B cell (primary cell): Measurements from ENCODE around the gene CDC42BPG. TPM values are rescaled to one million over a fixed set of nuclear protein-coding genes. Genes with fewer than 3 reads are reported as not detected.

Experiments used
- ATAC-seq: fragments of 200-7000 bp; cut with Tn5 transposase; one replicate; pipeline ENCODE4 v1.10.0; 2021; ENCODE audit warnings: low read depth, mild to moderate bottlenecking, moderate number of reproducible peaks, moderate library complexity
- CTCF ChIA-PET: fragments of 350-600 bp; sonication (Branson Sonifier 250); formaldehyde crosslinking; loops from one replicate; lab custom pipeline; 2021; ENCODE audit warnings: antibody characterized with exemption, inconsistent platforms; lab: Charles Lee
- POLR2A ChIA-PET: fragments of 350-600 bp; sonication (Branson Sonifier 250); formaldehyde crosslinking; loops from one replicate; lab custom pipeline; 2021; ENCODE audit warnings: antibody characterized with exemption; lab: Charles Lee
- DNase-seq: peaks from one replicate; pipeline ENCODE4 v3.0.0; 2013
- H2AFZ ChIP-seq: 2 replicates; pipeline ENCODE4 v1.6.1; 2012; ENCODE audit warnings: mild to moderate bottlenecking, low read depth, low read length; ENCODE audit not compliant: insufficient read depth, poor library complexity, severe bottlenecking
- H3K27ac ChIP-seq, 2 donors: 1 replicate in 1 of 2; 2 replicates in 1 of 2; pipeline ENCODE4 v1.5.1; 2012 to 2013; ENCODE audit warnings: low read length in 2 of 2, mild to moderate bottlenecking in 2 of 2, moderate library complexity in 1 of 2
- H3K27me3 ChIP-seq, 4 experiments: fragments of 200-600 bp in 1 of 4; sonication (generic) in 1 of 4; replicated peaks in 1 of 4; 1 replicate in 2 of 4; 2 replicates in 2 of 4; pipeline versions ENCODE4 v1.6.1 to v1.7.0; 2013 to 2016; ENCODE audit warnings: low read length in 3 of 4, mild to moderate bottlenecking in 2 of 4, mixed read lengths in 1 of 4, moderate library complexity in 1 of 4; ENCODE audit not compliant: insufficient read depth in 4 of 4, control insufficient read depth in 3 of 4; ENCODE audit errors: control extremely low read depth in 1 of 4
- H3K36me3 ChIP-seq, 2 experiments: replicated peaks in 1 of 2; 1 replicate in 1 of 2; 2 replicates in 1 of 2; pipeline versions ENCODE4 v1.6.1 to v1.7.1; 2013; ENCODE audit warnings: low read length in 1 of 2; ENCODE audit not compliant: insufficient read depth in 2 of 2, control insufficient read depth in 1 of 2; ENCODE audit errors: control extremely low read depth in 1 of 2, extremely low read depth in 1 of 2
- H3K4me1 ChIP-seq, 2 donors: fragments of 200-600 bp in 1 of 2; sonication (generic) in 1 of 2; 1 replicate in 1 of 2; 2 replicates in 1 of 2; pipeline versions ENCODE4 v1.5.1 to v1.6.1; 2013 to 2017; ENCODE audit warnings: low read length in 2 of 2; ENCODE audit not compliant: control insufficient read depth in 2 of 2, insufficient read depth in 2 of 2
- H3K4me2 ChIP-seq: replicated peaks from 2 replicates; pipeline ENCODE3; 2012; ENCODE audit warnings: mild to moderate bottlenecking, low read depth, low read length; ENCODE audit not compliant: poor library complexity, severe bottlenecking
- H3K4me3 ChIP-seq, 5 experiments: fragments of 200-600 bp in 1 of 5; sonication (generic) in 1 of 5; 1 replicate in 3 of 5; 2 replicates in 2 of 5; pipeline versions ENCODE4 v1.5.1 to v1.7.0; 2011 to 2016; ENCODE audit warnings: low read length in 4 of 5, mild to moderate bottlenecking in 4 of 5, low read depth in 2 of 5, control low read depth in 1 of 5, moderate library complexity in 1 of 5; ENCODE audit not compliant: insufficient read depth in 1 of 5; ENCODE audit errors: control extremely low read depth in 1 of 5, extremely low read depth in 1 of 5
- H3K79me2 ChIP-seq: fragments of 200-600 bp; sonication (generic); one replicate; pipeline ENCODE4 v1.6.0; 2016; ENCODE audit warnings: low read length; ENCODE audit not compliant: control insufficient read depth, insufficient read depth
- H3K9ac ChIP-seq: fragments of 200-600 bp; sonication (generic); 2 replicates; pipeline ENCODE4 v1.6.1; 2017; ENCODE audit warnings: mild to moderate bottlenecking, low read length, moderate library complexity
- H3K9me3 ChIP-seq, 3 donors: one replicate each; pipeline versions ENCODE4 v1.6.1 to v1.7.1; 2013; ENCODE audit warnings: low read length in 2 of 3; ENCODE audit not compliant: control insufficient read depth in 2 of 3, insufficient read depth in 1 of 3; ENCODE audit errors: control extremely low read depth in 1 of 3
- H4K20me1 ChIP-seq: 2 replicates; pipeline ENCODE4 v1.6.0; 2012; ENCODE audit warnings: mild to moderate bottlenecking, low read length; ENCODE audit not compliant: insufficient read depth, control insufficient read depth, poor library complexity, severe bottlenecking
- H3K27ac Mint-ChIP-seq: one replicate; pipeline ENCODE4 v1.8.0; 2021; ENCODE audit warnings: mixed read lengths
- H3K27me3 Mint-ChIP-seq: one replicate; pipeline ENCODE4 v1.8.0; 2021; ENCODE audit warnings: mixed read lengths
- H3K4me1 Mint-ChIP-seq: one replicate; pipeline ENCODE4 v1.8.0; 2021; ENCODE audit warnings: mixed read lengths
- H3K4me3 Mint-ChIP-seq: one replicate; pipeline ENCODE4 v1.8.0; 2021; ENCODE audit warnings: mixed read lengths
- H3K9me3 Mint-ChIP-seq: one replicate; pipeline ENCODE4 v1.8.0; 2022; ENCODE audit warnings: mixed read lengths; ENCODE audit not compliant: insufficient read depth
- EZH2 ChIP-seq: IDR thresholded peaks from 2 replicates; pipeline ENCODE4 v1.6.1; 2012; ENCODE audit warnings: borderline replicate concordance, low read depth, mild to moderate bottlenecking, moderate library complexity, low read length; ENCODE audit not compliant: insufficient read depth, poor library complexity, severe bottlenecking
- WGBS: methylation state at CpG from one replicate; pipeline ENCODE4 v1.1.5; 2013; ENCODE audit warnings: missing lambda C conversion rate; ENCODE audit not compliant: insufficient coverage; 5-methylcytosine and 5-hydroxymethylcytosine counted together
- intact Hi-C: fragments of 100-400 bp; cut with micrococcal nuclease; formaldehyde crosslinking; loops from one replicate; pipeline ENCODE4 v1.10.0; 2022
- polyA plus RNA-seq: library from polyadenylated mRNA; depleted of rRNA; stranded (reverse); fragments of >200 nt; gene quantifications from 2 replicates; pipeline ENCODE4 v1.2.3, GENCODE V29; 2012
- total RNA-seq, 2 donors: library from RNA; stranded (reverse); fragments of 120-200 nt in 1 of 2; gene quantifications; 1 replicate in 1 of 2; 2 replicates in 1 of 2; pipeline versions ENCODE4 v1.2.3 to v1.2.4, GENCODE V29; 2013 to 2022
- TF ChIP-seq, protein P1 (sequence below): fragments of 200-600 bp; IDR thresholded peaks from one replicate; pipeline ENCODE4 v1.8.0; 2022; ENCODE audit warnings: antibody characterized with exemption, mild to moderate bottlenecking

The CDC42BPG gene
- total and polyA plus RNA-seq, 2 donors (not counting 1 experiment from before 2014, with no cell fraction given) = 3.7 to 8.7 TPM

DNA sequence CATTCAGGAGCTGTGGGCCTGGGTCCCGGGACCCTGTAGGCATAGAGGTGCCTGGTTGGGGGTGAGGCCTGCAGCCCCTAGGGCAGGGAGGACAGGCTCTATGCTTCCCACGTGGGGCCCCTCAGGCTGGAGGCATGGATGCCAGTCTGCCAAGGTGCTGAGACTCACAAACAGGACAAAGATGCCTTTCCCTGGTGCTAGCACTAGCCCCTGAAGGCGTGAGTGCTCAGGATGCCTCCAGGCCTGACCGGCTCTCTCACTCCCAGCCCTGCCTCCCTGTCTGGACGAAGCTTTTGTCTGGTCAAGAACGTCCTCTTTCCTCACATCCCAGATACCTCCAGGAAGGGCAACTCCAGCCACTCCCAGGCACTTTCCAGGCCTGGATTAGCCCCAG, 2.1 kb downstream of the CDC42BPG start:
- H3K27me3 ChIP-seq = no peaks in the 10 kb centered on the region
- no peaks in the 10 kb centered on the region for H4K20me1 ChIP-seq
- WGBS = 98% methylated on average over 6 of the region's 6 CpGs
- ATAC-seq (no peak), DNase-seq (no peak)
- Mint-ChIP-seq H3K4me3 (no peak overlapping the region), H3K9me3 (no peaks in the 10 kb centered on the region), H3K4me1 (peaks cover 17% of the 10 kb centered on the region), H3K27ac (no peak overlapping the region), H3K27me3 (no peaks in the 10 kb centered on the region)
- no peak overlapping the region for H2AFZ ChIP-seq
- no peaks in the 10 kb centered on the region for H3K9me3 ChIP-seq
- no peak overlapping the region for H3K9ac ChIP-seq
- H3K4me3 ChIP-seq = no peak overlapping the region
- intact Hi-C loops = loop anchor here (10.0 kb wide), 1 partner anchor 98 kb away; the partner anchor contains the start of gene RASGRP2
- TF ChIP-seq, protein P1, sequence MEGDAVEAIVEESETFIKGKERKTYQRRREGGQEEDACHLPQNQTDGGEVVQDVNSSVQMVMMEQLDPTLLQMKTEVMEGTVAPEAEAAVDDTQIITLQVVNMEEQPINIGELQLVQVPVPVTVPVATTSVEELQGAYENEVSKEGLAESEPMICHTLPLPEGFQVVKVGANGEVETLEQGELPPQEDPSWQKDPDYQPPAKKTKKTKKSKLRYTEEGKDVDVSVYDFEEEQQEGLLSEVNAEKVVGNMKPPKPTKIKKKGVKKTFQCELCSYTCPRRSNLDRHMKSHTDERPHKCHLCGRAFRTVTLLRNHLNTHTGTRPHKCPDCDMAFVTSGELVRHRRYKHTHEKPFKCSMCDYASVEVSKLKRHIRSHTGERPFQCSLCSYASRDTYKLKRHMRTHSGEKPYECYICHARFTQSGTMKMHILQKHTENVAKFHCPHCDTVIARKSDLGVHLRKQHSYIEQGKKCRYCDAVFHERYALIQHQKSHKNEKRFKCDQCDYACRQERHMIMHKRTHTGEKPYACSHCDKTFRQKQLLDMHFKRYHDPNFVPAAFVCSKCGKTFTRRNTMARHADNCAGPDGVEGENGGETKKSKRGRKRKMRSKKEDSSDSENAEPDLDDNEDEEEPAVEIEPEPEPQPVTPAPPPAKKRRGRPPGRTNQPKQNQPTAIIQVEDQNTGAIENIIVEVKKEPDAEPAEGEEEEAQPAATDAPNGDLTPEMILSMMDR = no peak
- TF ChIP-seq EZH2 = no peak
- POLR2A ChIA-PET = interaction anchor here (0.6 kb wide), 1 partner anchor 23 kb away, joined by 3 read pairs; no protein-coding TSS in a partner anchor
- no peaks in the 10 kb centered on the region for H3K36me3 ChIP-seq
- no peak overlapping the region for H3K4me2 ChIP-seq
- peaks cover 9 to 22% of the 10 kb centered on the region in 2 donors for H3K4me1 ChIP-seq
- no peak overlapping the region for H3K27ac ChIP-seq
- CTCF ChIA-PET = interaction anchor here (1.2 to 29.2 kb wide), 2 partner anchors 44 to 64 kb away, joined by 3 to 1254 read pairs; partner anchors contain the start of gene EHD1
- H3K79me2 ChIP-seq = peaks cover 15% of the 10 kb centered on the region

DNA sequence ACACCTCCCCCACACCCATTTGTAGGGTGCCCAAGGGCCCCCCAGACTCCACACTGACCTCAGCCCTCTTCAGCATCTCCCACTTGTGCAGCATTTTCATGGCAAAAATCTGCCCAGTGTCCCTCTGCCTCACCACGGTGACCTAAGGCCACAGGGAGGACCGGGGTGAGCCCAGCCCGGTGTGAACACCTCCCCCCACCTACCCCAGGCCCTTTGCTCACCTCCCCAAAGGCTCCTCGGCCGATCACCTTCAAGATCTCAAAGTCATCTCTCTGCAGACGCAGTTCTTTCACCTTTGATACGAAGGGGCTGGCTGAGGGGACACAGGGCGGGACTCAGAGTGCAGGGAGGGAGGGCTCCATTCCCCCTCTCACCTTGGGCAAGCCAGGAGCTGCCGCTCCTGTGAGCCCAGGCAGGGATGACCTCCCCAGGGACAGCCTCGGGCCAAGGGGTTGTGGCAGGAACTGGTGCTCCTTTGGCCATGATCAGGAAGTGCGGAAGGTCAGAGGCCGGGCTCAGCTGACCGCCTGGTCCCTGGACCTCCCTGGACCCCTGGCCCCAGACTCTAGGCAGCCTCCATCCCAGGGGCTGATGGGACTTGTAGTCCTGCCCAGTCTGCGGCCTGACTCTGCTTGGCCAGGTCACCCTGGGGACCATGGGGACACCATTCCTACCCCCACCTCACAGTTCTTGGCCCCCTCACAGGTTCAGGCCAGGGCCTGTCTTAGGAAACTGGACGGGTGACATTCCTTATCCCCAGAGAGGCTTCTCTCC, 2.7 kb downstream of the CDC42BPG start:
- Histone ChIP-seq H3K27me3 (no peaks in the 10 kb centered on the region), H2AFZ (no peak overlapping the region), H3K27ac (no peak overlapping the region), H3K36me3 (no peaks in the 10 kb centered on the region), H3K4me3 (no peak overlapping the region), H3K9me3 (no peaks in the 10 kb centered on the region), H4K20me1 (no peaks in the 10 kb centered on the region), H3K4me1 (peaks cover 6 to 20% of the 10 kb centered on the region in 2 donors), H3K79me2 (peaks cover 13% of the 10 kb centered on the region), H3K4me2 (no peak overlapping the region), H3K9ac (no peak overlapping the region)
- Mint-ChIP-seq H3K27ac (no peak overlapping the region), H3K9me3 (no peaks in the 10 kb centered on the region), H3K4me1 (peaks cover 12% of the 10 kb centered on the region), H3K4me3 (no peak overlapping the region), H3K27me3 (no peaks in the 10 kb centered on the region)
- intact Hi-C loops = loop anchor here (10.0 kb wide), 1 partner anchor 97 kb away; the partner anchor contains the start of gene RASGRP2
- ATAC-seq = no peak
- POLR2A ChIA-PET = no interaction called here
- CTCF ChIA-PET = interaction anchor here (1.2 to 29.2 kb wide), 2 partner anchors 45 to 63 kb away, joined by 3 to 1254 read pairs; partner anchors contain the start of gene EHD1
- DNase-seq = no peak
- 97% methylated on average over 14 of the region's 15 CpGs for WGBS
- TF ChIP-seq EZH2 = no peak
- TF ChIP-seq, protein P1 = no peak
